Adrenal gland (tissue), 5 donors: ENCODE measurements around the gene PLD4.

Source experiments
- CTCF ChIP-seq, 6 experiments: fragments of 450-650 bp in 4 of 6; fragments of 200-600 bp in 2 of 6; sonication (generic) in 1 of 6; IDR thresholded peaks; 1 replicate in 5 of 6; 2 replicates in 1 of 6; pipeline versions ENCODE4 v1.5.1 to v1.8.0; 2016 to 2021; ENCODE audit warnings: antibody characterized with exemption in 6 of 6, mild to moderate bottlenecking in 2 of 6, moderate library complexity in 1 of 6
- POLR2A ChIP-seq, 2 donors: fragments of 450-650 bp; IDR thresholded peaks; one replicate each; pipeline ENCODE4 v1.6.1; 2017; ENCODE audit warnings: antibody characterized with exemption in 2 of 2, mild to moderate bottlenecking in 2 of 2, moderate library complexity in 1 of 2
- donor health status: DM: no; HTN: no; CAD: no.

GRCh38 chr14:104941508-104942365, 17.1 kb downstream of the PLD4 start:
- no peak for TF ChIP-seq POLR2A (IDR thresholded peaks at IDR 0.05)
- TF ChIP-seq CTCF (IDR thresholded peaks at IDR 0.05), result no peak
